HG02973 (cell line): Measurements from ENCODE around the gene E2F3.

Experiments
- ATAC-seq: cut with Tn5 transposase; IDR thresholded peaks from one replicate; pipeline ENCODE4 v1.9.1; 2021; ENCODE audit warnings: moderate library complexity; ENCODE audit not compliant: unreplicated experiment

Gene E2F3

GRCh38 chr6:20401205-20402091 lies at the start of gene E2F3:
E2F3 (plus strand) TSS chr6:20401879; CDS start chr6:20402233, 354 bp downstream.
- ATAC-seq: peak; percentile 87

- ATAC-seq: no peak
Observed at GRCh38 chr6:20352346-20352745, 49.3 kb upstream of the E2F3 start.

- ATAC-seq: no peak
Observed at GRCh38 chr6:20353134-20353533, 48.5 kb upstream of the E2F3 start.

- ATAC-seq: no peak
Observed at GRCh38 chr6:20354366-20354765, 47.3 kb upstream of the E2F3 start.

- no peak for ATAC-seq
Observed at GRCh38 chr6:20360471-20361119, 41.1 kb upstream of the E2F3 start.

- no peak for ATAC-seq
Observed at GRCh38 chr6:20362623-20363022, 39.1 kb upstream of the E2F3 start.

- ATAC-seq: no peak
Observed at GRCh38 chr6:20364327-20364726, 37.4 kb upstream of the E2F3 start.

- no peak for ATAC-seq
Observed at GRCh38 chr6:20365456-20365855, 36.2 kb upstream of the E2F3 start.

GRCh38 chr6:20366082-20366830 lies 35.4 kb upstream of the E2F3 start:
- no peak for ATAC-seq

- no peak for ATAC-seq
Observed at GRCh38 chr6:20367743-20368485, 33.8 kb upstream of the E2F3 start.

- no peak for ATAC-seq
Observed at GRCh38 chr6:20370393-20370792, 31.3 kb upstream of the E2F3 start.

GRCh38 chr6:20370801-20371200 lies 30.9 kb upstream of the E2F3 start:
- no peak for ATAC-seq

- no peak for ATAC-seq
Observed at GRCh38 chr6:20375436-20375835, 26.2 kb upstream of the E2F3 start.

GRCh38 chr6:20377623-20378265 lies 23.9 kb upstream of the E2F3 start:
- ATAC-seq: no peak

- ATAC-seq: no peak
Observed at GRCh38 chr6:20379231-20379630, 22.4 kb upstream of the E2F3 start.

GRCh38 chr6:20386218-20386617 lies 15.5 kb upstream of the E2F3 start:
- no peak for ATAC-seq

GRCh38 chr6:20389066-20389465 lies 12.6 kb upstream of the E2F3 start:
- ATAC-seq: no peak

GRCh38 chr6:20393297-20393696 lies 8.4 kb upstream of the E2F3 start:
- ATAC-seq: no peak

- ATAC-seq: no peak
Observed at GRCh38 chr6:20399518-20399917, 2.2 kb upstream of the E2F3 start.

GRCh38 chr6:20400456-20401204 lies 1.0 kb upstream of the E2F3 start:
- no peak for ATAC-seq
